Activated T-cell treated with anti-CD3 and anti-CD28 coated beads, Interleukin-2, amount 50 U/mL, for 72 hours (primary cell): ENCODE data around the gene AURKB. TPM values are rescaled to one million over a fixed set of nuclear protein-coding genes. Genes with fewer than 3 reads are reported as not detected.
A peak's percentile ranks its signal among the peaks of the same experiment; 100 is the strongest.

Experiments used
- ATAC-seq, 2 donors: fragments of 150-1000 bp; cut with Tn5 transposase; replicated peaks in 1 of 2; 2 replicates each; pipeline ENCODE4 v1.10.0; 2021; ENCODE audit warnings: moderate library complexity in 2 of 2, mild to moderate bottlenecking in 1 of 2
- DNase-seq, 2 donors: peaks; one replicate each; pipeline ENCODE4 v3.0.0; 2021 to 2022; ENCODE audit warnings: mixed read lengths in 1 of 2
- H3K27ac Mint-ChIP-seq: one replicate; pipeline ENCODE4 v1.8.0; 2022; ENCODE audit warnings: mild to moderate bottlenecking, moderate library complexity, mixed read lengths
- H3K27me3 Mint-ChIP-seq: one replicate; pipeline ENCODE4 v1.8.0; 2022; ENCODE audit warnings: low read depth, mixed read lengths
- H3K36me3 Mint-ChIP-seq, 2 donors: one replicate each; pipeline ENCODE4 v1.8.0; 2022; ENCODE audit warnings: mixed read lengths in 2 of 2, mild to moderate bottlenecking in 1 of 2; ENCODE audit not compliant: insufficient read depth in 2 of 2
- H3K4me1 Mint-ChIP-seq: one replicate; pipeline ENCODE4 v1.8.0; 2022; ENCODE audit warnings: low read depth, mixed read lengths
- H3K4me3 Mint-ChIP-seq, 2 donors: one replicate each; pipeline ENCODE4 v1.8.0; 2022; ENCODE audit warnings: mild to moderate bottlenecking in 2 of 2, mixed read lengths in 2 of 2, moderate library complexity in 2 of 2
- H3K9me3 Mint-ChIP-seq, 2 donors: one replicate each; pipeline ENCODE4 v1.8.0; 2022; ENCODE audit warnings: mixed read lengths in 2 of 2
- total RNA-seq, 2 donors: library from RNA; stranded (reverse); gene quantifications; one replicate each; pipeline ENCODE4 v1.2.3, GENCODE V29; 2022

AURKB gene
- total RNA-seq, 2 donors from 2014 or later, result 146 to 167 TPM

GRCh38 chr17:8159459-8160223, 50.7 kb downstream of the AURKB start:
- Mint-ChIP-seq H3K27me3 (no peaks in the 10 kb centered on the region), H3K4me3 (peak overlapping the region; percentile 36 to 56), H3K9me3 (no peaks in the 10 kb centered on the region), H3K36me3 (peaks cover 3 to 22% of the 10 kb centered on the region in 2 donors), H3K4me1 (peaks cover 55% of the 10 kb centered on the region), H3K27ac (peak overlapping the region; percentile 27)
- no peak for ATAC-seq
- no peak for DNase-seq

DNA sequence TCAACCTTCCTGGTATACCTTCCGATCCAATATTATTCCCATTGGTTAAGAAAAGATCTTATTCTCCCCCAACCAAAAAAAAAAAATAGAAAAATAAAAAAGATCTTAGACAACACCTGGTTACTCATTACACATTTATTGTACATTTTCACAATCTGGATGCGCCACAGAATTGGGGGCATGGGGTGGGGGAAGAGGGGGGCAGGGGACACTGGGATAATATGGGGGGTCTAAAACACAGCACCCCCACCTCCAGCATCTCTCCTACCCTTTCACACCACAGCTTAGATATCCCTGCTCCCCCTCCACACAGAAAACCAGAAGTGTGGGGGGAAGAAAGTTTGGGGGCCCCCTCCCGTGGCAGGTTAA, 51.4 kb downstream of the AURKB start:
- peaks cover 49% of the 10 kb centered on the region for H3K4me1 Mint-ChIP-seq
- ATAC-seq, result no peak
- no peaks in the 10 kb centered on the region for H3K9me3 Mint-ChIP-seq
- peak overlapping the region; percentile 55 for H3K27ac Mint-ChIP-seq
- no peak for DNase-seq
- peak overlapping the region; percentile 62 to 64 for H3K4me3 Mint-ChIP-seq
- H3K36me3 Mint-ChIP-seq, result peaks cover 3 to 22% of the 10 kb centered on the region in 2 donors
- H3K27me3 Mint-ChIP-seq, result no peaks in the 10 kb centered on the region

GRCh38 chr17:8158267-8159031, 51.9 kb downstream of the AURKB start:
- no peaks in the 10 kb centered on the region for H3K9me3 Mint-ChIP-seq
- peak overlapping the region; percentile 55 for H3K27ac Mint-ChIP-seq
- peaks cover 43% of the 10 kb centered on the region for H3K4me1 Mint-ChIP-seq
- H3K36me3 Mint-ChIP-seq, result peaks cover 3 to 22% of the 10 kb centered on the region in 2 donors
- H3K27me3 Mint-ChIP-seq, result no peaks in the 10 kb centered on the region
- DNase-seq (peak; percentile 90 to 92), ATAC-seq (no peak)
- H3K4me3 Mint-ChIP-seq, result peak overlapping the region; percentile 62 to 64

GRCh38 chr17:8156246-8156992, 54.0 kb downstream of the AURKB start:
- no peaks in the 10 kb centered on the region for H3K9me3 Mint-ChIP-seq
- peaks cover 38% of the 10 kb centered on the region for H3K4me1 Mint-ChIP-seq
- no peak overlapping the region for H3K27ac Mint-ChIP-seq
- peak; percentile 100 for DNase-seq
- ATAC-seq, result peak; percentile 81 to 84
- H3K27me3 Mint-ChIP-seq, result no peaks in the 10 kb centered on the region
- H3K36me3 Mint-ChIP-seq, result peaks cover 3 to 20% of the 10 kb centered on the region in 2 donors
- no peak overlapping the region for H3K4me3 Mint-ChIP-seq

DNA sequence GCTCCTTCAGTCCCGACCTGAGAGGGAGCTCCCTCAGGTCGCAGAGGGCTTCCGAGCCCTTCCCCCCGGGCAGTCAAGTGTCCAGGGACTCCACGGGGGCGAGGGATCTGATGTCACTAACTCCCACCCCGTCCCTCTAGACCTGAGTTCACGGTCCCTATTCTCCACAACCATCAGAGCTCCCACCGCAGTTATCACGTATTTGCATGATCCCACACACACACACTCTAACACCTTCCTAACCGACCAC, 54.5 kb downstream of the AURKB start:
- Mint-ChIP-seq H3K36me3 (peaks cover 3 to 18% of the 10 kb centered on the region in 2 donors), H3K27me3 (no peaks in the 10 kb centered on the region), H3K9me3 (no peaks in the 10 kb centered on the region), H3K4me3 (no peak overlapping the region), H3K27ac (no peak overlapping the region), H3K4me1 (peaks cover 35% of the 10 kb centered on the region)
- DNase-seq (no peak), ATAC-seq (no peak)

- Mint-ChIP-seq H3K4me1 (peaks cover 30% of the 10 kb centered on the region), H3K4me3 (no peak overlapping the region), H3K27ac (no peak overlapping the region), H3K27me3 (no peaks in the 10 kb centered on the region), H3K9me3 (no peaks in the 10 kb centered on the region), H3K36me3 (peaks cover 3 to 18% of the 10 kb centered on the region in 2 donors)
- DNase-seq (no peak), ATAC-seq (no peak)
Measured at GRCh38 chr17:8155231-8155995, 55.0 kb downstream of the AURKB start.

Other genes starting within 250 kb of the AURKB start
- gene GUCY2D, start 208.0 kb downstream of the AURKB start, total RNA-seq, result under 1 TPM in 1 of 2 donors, not detected in 1; 0.34 TPM
- gene ALOX15B, start 171.5 kb downstream of the AURKB start, total RNA-seq, result under 1 TPM; 0.14 TPM
- 1 to 10 TPM; 1.3 to 4.1 TPM for gene ALOX12B, start 122.9 kb downstream of the AURKB start, total RNA-seq
- not detected for gene ALOXE3, start 92.1 kb downstream of the AURKB start, total RNA-seq
- 1 to 10 TPM; 1.5 to 4.3 TPM for gene HES7, start 86.5 kb downstream of the AURKB start, total RNA-seq
- gene PER1, start 58.2 kb downstream of the AURKB start, total RNA-seq, result 10 to 100 TPM; 58.2 to 78.5 TPM
- 10 to 100 TPM; 71.3 to 73.6 TPM for gene VAMP2, start 47.6 kb downstream of the AURKB start, total RNA-seq
- 10 to 100 TPM; 45.1 to 50.8 TPM for gene TMEM107, start 34.2 kb downstream of the AURKB start, total RNA-seq
- gene BORCS6, start 20.4 kb downstream of the AURKB start, total RNA-seq, result 1 to 10 TPM; 9.6 TPM
- 10 to 100 TPM; 48.2 to 62.9 TPM for gene CTC1, start 37.5 kb upstream of the AURKB start, total RNA-seq
- gene PFAS, start 38.7 kb upstream of the AURKB start, total RNA-seq, result 10 to 100 TPM; 59.9 to 72.2 TPM
- gene RANGRF, start 78.1 kb upstream of the AURKB start, total RNA-seq, result 10 to 100 TPM; 59.2 to 73.8 TPM
- gene SLC25A35, start 84.8 kb upstream of the AURKB start, total RNA-seq, result 1 to 10 TPM; 5.3 to 6.1 TPM
- not detected for gene ARHGEF15, start 99.7 kb upstream of the AURKB start, total RNA-seq
- not detected for gene ODF4, start 129.3 kb upstream of the AURKB start, total RNA-seq
- gene RPL26, start 172.6 kb upstream of the AURKB start, total RNA-seq, result 1,000 to 10,000 TPM; 3,459 to 3,692 TPM
- under 1 TPM; 0.07 to 0.19 TPM for gene RNF222, start 187.3 kb upstream of the AURKB start, total RNA-seq
- 10 to 100 TPM; 65.1 to 74.2 TPM for gene NDEL1, start 225.3 kb upstream of the AURKB start, total RNA-seq